Mesothelial cell of epicardium (in vitro differentiated cells): ENCODE results near the gene IGF1R. TPM values are rescaled to one million over a fixed set of nuclear protein-coding genes. Genes with fewer than 3 reads are reported as not detected.

Experiments
- DNase-seq, 2 experiments: peaks; one replicate each; pipeline ENCODE4 v3.0.0; 2021; ENCODE audit warnings: low spot score in 2 of 2; ENCODE audit not compliant: unreplicated experiment in 2 of 2
- H3K27ac Mint-ChIP-seq: 2 replicates; pipeline ENCODE4 v1.8.0; 2021; ENCODE audit warnings: mixed read lengths
- H3K27me3 Mint-ChIP-seq: 2 replicates; pipeline ENCODE4 v1.8.0; 2021; ENCODE audit warnings: low read depth, mixed read lengths
- H3K36me3 Mint-ChIP-seq: 2 replicates; pipeline ENCODE4 v1.8.0; 2021; ENCODE audit warnings: mixed read lengths
- H3K4me1 Mint-ChIP-seq: 2 replicates; pipeline ENCODE4 v1.8.0; 2021; ENCODE audit warnings: mixed read lengths
- H3K4me3 Mint-ChIP-seq: 2 replicates; pipeline ENCODE4 v1.8.0; 2021; ENCODE audit warnings: mild to moderate bottlenecking, moderate library complexity, mixed read lengths
- H3K9me3 Mint-ChIP-seq: 2 replicates; pipeline ENCODE4 v1.8.0; 2021; ENCODE audit warnings: mixed read lengths
- CTCF ChIP-seq: fragments of 200-600 bp; sonication (generic); IDR thresholded peaks from one replicate; pipeline ENCODE4 v1.5.0; 2021; ENCODE audit warnings: antibody characterized with exemption; ENCODE audit not compliant: unreplicated experiment
- total RNA-seq: library from RNA; stranded (reverse); gene quantifications from 3 replicates; pipeline ENCODE4 v1.2.1, GENCODE V29; 2021

IGF1R gene
- total RNA-seq, 1 donor from 2014 or later, result 113 TPM

GRCh38 chr15:98779463-98780071 is 131.2 kb downstream of the IGF1R start:
- H3K9me3 Mint-ChIP-seq, result no peaks in the 10 kb centered on the region
- no peaks in the 10 kb centered on the region for H3K27me3 Mint-ChIP-seq
- no peak overlapping the region for H3K4me3 Mint-ChIP-seq
- no peaks in the 10 kb centered on the region for H3K36me3 Mint-ChIP-seq
- DNase-seq, result peak in 1 of 2 experiments; percentile 72
- peaks cover 25% of the 10 kb centered on the region for H3K4me1 Mint-ChIP-seq
- H3K27ac Mint-ChIP-seq, result no peak overlapping the region
- TF ChIP-seq CTCF, result peak; percentile 77

GRCh38 chr15:98781838-98782237 is 133.5 kb downstream of the IGF1R start:
- Mint-ChIP-seq H3K36me3 (no peaks in the 10 kb centered on the region), H3K9me3 (no peaks in the 10 kb centered on the region), H3K27me3 (no peaks in the 10 kb centered on the region), H3K27ac (no peak overlapping the region), H3K4me1 (peaks cover 28% of the 10 kb centered on the region), H3K4me3 (no peak overlapping the region)
- no peak for TF ChIP-seq CTCF
- no peak for DNase-seq

- H3K4me1 Mint-ChIP-seq, result peaks cover 21% of the 10 kb centered on the region
- no peak for TF ChIP-seq CTCF
- no peak for DNase-seq
- no peak overlapping the region for H3K4me3 Mint-ChIP-seq
- no peaks in the 10 kb centered on the region for H3K27me3 Mint-ChIP-seq
- no peaks in the 10 kb centered on the region for H3K36me3 Mint-ChIP-seq
- H3K27ac Mint-ChIP-seq, result peak overlapping the region; percentile 16
- H3K9me3 Mint-ChIP-seq, result no peaks in the 10 kb centered on the region
Measured at GRCh38 chr15:98782801-98783200, 134.5 kb downstream of the IGF1R start.

- Mint-ChIP-seq H3K27me3 (no peaks in the 10 kb centered on the region), H3K4me1 (peaks cover 24% of the 10 kb centered on the region), H3K27ac (peak overlapping the region; percentile 37), H3K9me3 (no peaks in the 10 kb centered on the region), H3K4me3 (no peak overlapping the region), H3K36me3 (no peaks in the 10 kb centered on the region)
- DNase-seq, result no peak
- no peak for TF ChIP-seq CTCF
Measured at GRCh38 chr15:98785431-98785806, 137.1 kb downstream of the IGF1R start.

GRCh38 chr15:98785807-98786621 is 137.7 kb downstream of the IGF1R start:
- peaks cover 24% of the 10 kb centered on the region for H3K4me1 Mint-ChIP-seq
- H3K4me3 Mint-ChIP-seq, result no peak overlapping the region
- peak overlapping the region; percentile 37 for H3K27ac Mint-ChIP-seq
- no peak for DNase-seq
- no peaks in the 10 kb centered on the region for H3K9me3 Mint-ChIP-seq
- no peaks in the 10 kb centered on the region for H3K36me3 Mint-ChIP-seq
- no peaks in the 10 kb centered on the region for H3K27me3 Mint-ChIP-seq
- no peak for TF ChIP-seq CTCF
